Measurements from ENCODE around the gene MYO15A.
A peak's percentile ranks its signal among the peaks of the same experiment; 100 is the strongest.

The MYO15A gene

GRCh38 chr17:18224387-18225120, 116.0 kb downstream of the MYO15A start:
- no peak for DNase-seq

- DNase-seq: peak; percentile 64
These were observed 116.6 kb downstream of the MYO15A start, which contains the start of gene LLGL1 for GRCh38 chr17:18225121-18225641. TSS of gene LLGL1 (plus strand) at chr17:18225635. CDS start at chr17:18225683, 48 bp downstream.

GRCh38 chr17:18225642-18226283, 117.2 kb downstream of the MYO15A start:
- no peak for DNase-seq

GRCh38 chr17:18226284-18226945, 117.9 kb downstream of the MYO15A start:
- no peak for DNase-seq

- no peak for DNase-seq
These were observed 119.1 kb downstream of the MYO15A start for GRCh38 chr17:18227635-18228034.

- DNase-seq: no peak
These were observed 119.7 kb downstream of the MYO15A start for GRCh38 chr17:18228176-18228682.

GRCh38 chr17:18229254-18229653, 120.7 kb downstream of the MYO15A start:
- DNase-seq: no peak
